NCI-H1417 (cell line): ENCODE measurements around the gene BBLN.
"Not testable (repeated sequence)": the region's sequence is repeated elsewhere in the genome, so short reads cannot be mapped to it uniquely, and the experiment has no call there.

Source experiments
- DNase-seq, 3 experiments: peaks; one replicate each; lab custom pipeline; 2025; lab: John Stamatoyannopoulos, UW

The BBLN gene

DNA sequence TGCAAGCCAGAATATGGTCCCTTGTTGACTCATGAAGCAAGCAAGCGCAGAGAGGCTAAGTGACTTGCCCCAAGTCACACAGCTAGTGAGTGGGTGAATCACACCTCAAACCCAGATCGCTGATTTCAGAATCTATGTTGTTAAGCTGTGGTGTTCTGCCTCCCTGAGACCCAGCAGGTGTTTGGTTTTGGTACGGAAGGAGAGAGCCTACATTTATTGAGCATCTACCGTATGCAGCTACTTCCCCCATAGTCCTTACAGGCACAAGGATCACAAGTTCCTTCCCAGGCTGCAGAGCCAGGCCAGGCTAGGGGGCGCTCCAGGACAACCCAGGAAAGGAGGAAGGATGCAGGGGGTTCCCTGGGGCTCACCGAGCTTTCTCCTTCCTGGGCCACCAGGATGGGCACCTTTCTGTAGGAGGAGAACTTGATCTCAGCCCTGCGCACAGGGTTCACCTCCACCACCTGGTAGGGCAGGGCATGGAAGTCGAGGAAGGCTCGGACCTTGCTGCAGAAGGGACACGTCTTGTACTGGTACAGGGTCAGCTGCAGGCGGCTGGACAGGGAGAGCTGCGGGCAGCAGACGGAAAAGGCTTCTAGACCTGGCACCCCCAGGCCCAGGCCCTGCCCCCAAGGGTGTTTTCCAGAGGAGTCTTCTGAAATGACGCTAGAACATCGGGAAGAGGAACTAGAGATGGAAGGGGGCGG lies 35.0 kb upstream of the BBLN start:
- DNase-seq = peak in 1 of 3 experiments; percentile 45

DNA sequence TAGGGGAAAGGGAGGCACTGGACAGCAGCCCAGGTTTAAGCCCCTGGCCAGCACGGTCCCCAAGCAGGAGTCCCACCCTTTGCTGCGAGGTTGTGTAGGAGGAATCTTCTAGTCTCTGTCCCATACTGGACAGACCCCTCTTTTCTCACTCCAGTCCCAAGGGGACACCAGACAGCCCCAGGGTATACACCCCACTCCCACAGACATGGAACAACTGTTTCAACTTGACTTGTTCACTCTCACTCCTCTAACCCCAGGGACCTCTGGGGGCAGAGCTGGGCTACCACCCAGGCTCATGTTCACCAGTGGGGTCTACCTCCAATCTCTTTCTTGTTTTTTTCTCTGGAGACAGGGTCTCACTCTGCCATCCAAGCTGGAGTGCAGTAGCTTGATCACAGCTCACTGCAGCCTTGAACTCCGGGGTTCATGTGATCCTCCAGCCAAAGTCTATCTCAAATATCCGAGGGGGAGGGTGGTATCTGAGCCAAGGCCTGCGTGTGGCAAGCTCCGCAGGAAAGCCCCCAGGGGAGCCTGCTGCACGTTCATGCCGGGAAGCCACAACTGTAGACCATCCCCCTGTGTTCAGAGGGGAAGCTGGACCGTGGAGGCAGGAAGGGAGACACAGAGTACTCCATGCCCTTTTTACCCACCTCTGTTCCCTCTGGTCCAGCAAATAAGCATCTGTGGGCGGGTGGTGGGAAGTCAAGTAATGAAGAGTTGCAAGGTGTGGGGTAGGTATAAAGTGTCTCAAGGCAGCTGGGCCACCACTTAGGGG lies 34.3 kb upstream of the BBLN start:
- DNase-seq = no peak

DNA sequence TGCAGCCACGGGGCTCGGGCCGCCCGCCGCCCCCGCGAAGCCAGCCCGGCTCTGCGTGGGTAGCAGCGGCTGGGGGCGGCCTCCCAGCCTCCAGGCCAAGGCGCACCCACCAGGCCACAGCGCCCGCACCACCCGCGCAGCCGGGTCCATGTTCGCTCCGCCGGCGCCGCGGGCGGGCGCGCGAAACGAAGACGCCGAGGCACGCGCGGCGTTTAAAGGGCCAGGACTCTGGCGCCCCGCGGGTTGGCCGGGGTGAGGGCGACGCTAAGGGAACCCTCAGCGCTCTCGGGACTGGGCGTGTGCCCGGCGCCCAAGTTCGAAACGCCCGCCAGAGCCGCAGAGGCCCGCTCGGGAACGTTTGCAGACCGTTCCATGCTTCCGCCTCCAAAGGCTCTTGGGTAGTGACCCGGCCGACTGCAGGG lies 32.5 kb upstream of the BBLN start, which contains the start of gene PTGES2:
TSS of gene PTGES2 (minus strand) at position 162 of the 422 bp plus-strand sequence. CDS start at position 150, 12 bp downstream.
- DNase-seq = peak; percentile 78 to 96 (median 94)

GRCh38 chr9:128127990-128128835 lies 31.9 kb upstream of the BBLN start:
- peak; percentile 75 to 98 (median 97) for DNase-seq

GRCh38 chr9:128128836-128129590 lies 31.1 kb upstream of the BBLN start:
- DNase-seq = peak in 2 of 3 experiments; percentile 54 to 68

DNA sequence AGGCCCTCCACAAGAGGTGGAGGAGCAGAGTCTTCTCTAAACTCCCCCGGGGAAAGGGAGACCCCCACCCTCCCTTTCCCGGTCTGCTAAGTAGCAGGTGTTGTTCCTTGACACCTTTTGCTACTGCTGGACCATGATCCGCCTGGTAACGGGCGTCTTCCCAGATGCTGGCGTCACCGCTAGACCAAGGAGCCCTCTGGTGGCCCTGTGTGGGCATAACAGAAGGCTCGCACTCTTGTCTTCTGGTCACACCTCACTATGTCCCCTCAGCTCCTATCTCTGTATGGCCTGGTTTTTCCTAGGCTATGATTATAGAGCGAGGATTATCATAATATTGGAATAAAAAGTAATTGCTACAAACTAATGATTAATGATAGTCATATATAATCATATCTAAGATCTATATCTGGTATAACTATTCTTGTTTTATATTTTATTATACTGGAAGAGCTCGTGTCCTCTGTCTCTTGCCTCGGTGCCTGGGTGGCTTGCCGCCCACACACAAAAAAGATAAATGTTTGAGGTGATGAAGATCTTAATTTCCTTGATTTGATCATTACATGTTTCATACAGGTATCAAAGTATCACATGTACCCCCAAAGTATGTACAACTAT lies 30.0 kb upstream of the BBLN start:
- not testable (repeated sequence) for DNase-seq

GRCh38 chr9:128130651-128131050 lies 29.4 kb upstream of the BBLN start:
- not testable (repeated sequence) for DNase-seq

GRCh38 chr9:128131346-128131745 lies 28.7 kb upstream of the BBLN start:
- not testable (repeated sequence) for DNase-seq

DNA sequence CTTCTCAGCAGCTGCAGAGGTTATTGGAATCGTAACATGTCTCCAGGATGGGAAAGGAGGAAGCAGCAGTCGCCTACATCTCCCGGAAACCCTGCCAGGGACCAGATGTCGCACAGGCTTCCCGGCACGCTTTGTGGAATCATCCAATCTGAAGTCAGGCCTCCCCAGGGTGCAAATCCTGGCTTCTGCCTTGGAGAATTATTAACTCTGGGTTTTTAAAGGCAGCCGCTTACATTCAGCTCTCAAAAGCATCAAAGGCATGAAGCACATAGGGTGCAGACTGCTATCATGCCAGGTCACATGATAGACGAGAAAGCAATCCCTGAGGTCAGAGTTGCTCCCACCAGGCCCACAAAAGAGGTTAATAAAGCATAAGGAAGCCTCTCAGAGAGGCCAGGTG lies 27.9 kb upstream of the BBLN start:
- peak in 2 of 3 experiments; percentile 63 to 71 for DNase-seq

GRCh38 chr9:128135561-128135960 lies 24.5 kb upstream of the BBLN start:
- DNase-seq = not testable (repeated sequence)

DNA sequence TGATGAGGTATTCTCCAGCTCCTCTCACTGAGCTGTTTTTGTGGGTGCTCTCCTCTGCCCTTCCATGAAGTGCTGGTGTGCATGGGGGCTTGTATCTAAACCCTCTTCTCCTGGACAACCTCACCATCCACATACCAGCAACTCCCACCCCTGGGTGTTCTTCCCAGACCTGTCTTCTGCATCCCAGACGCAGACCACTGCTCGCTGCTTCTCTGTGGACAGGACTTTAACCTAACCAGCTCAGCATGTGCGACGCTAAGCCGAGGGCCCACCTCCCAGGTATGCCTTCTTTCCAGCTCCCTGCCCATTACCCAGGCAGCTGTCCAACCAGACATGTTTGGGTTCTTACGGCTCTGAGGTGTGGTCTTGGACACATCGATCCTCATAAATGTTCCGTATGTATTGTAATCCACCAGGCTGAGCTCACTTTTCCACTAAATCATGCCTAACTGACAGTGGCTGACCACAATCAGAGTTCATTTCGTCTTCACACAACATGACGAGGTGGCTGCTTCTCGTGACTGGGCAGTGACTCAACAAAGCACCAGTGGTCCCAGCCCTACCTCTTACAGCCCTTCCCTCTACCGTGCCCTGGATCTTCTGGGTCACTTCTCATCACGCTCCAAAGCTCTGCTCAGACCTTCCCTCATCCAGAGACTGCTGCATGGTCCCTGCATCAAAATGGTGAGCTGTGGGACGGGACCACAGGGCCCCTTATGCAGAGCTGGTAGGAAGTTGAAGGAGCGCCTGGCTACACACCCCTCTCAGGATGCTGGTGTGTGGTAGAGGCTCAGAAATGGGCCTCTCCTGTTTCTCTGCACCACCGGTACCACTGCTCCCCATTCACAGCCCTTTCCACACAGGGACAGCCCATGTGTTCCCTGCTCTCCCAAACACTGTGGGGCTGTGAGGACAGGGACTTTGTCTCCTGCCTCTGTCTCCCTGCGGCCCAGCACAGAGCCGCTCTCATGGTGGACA lies 23.0 kb upstream of the BBLN start:
- DNase-seq = no peak

DNA sequence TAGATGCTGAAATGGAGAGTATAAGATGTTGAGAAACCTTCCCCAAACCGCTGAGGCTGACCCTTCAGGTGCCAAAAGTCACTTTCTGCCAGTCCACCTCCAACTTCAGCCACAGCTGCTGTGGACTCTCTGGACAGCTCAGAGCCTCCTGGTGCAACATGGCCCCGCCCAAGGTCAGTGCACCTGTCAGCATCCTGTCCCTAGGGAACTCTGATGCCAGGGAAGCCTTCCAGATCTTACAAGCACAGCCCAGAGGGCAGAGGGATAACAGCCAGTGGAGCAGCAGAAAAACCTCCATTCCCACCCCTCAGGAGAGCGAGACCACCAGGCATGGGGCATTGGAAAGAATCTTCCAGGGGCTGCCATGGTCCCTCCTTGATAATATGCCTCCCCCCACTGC lies 22.1 kb upstream of the BBLN start:
- no peak for DNase-seq

GRCh38 chr9:128139621-128140020 lies 20.4 kb upstream of the BBLN start:
- no peak for DNase-seq

DNA sequence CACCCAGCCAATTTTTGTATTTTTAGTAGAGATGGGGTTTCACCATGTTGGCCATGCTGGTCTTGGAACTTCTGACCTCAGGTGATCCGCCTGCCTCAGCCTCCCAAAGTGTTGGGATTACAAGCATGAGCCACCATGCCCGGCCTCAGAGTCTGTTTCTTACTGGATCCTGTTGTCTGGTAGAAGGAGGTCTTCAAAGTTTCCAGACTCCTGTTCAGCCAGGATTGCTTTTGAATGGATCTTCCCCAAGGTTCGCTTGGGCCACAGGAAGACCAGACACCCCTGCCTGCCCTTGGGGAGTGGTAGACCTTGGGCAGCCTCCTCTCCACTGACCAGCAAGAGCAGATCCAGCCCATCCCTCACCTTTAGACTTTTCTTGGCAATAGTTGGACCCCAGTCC lies 18.5 kb upstream of the BBLN start:
- no peak for DNase-seq

GRCh38 chr9:128142061-128142460 lies 18.0 kb upstream of the BBLN start:
- DNase-seq = no peak

GRCh38 chr9:128142596-128142995 lies 17.5 kb upstream of the BBLN start:
- DNase-seq = no peak

DNA sequence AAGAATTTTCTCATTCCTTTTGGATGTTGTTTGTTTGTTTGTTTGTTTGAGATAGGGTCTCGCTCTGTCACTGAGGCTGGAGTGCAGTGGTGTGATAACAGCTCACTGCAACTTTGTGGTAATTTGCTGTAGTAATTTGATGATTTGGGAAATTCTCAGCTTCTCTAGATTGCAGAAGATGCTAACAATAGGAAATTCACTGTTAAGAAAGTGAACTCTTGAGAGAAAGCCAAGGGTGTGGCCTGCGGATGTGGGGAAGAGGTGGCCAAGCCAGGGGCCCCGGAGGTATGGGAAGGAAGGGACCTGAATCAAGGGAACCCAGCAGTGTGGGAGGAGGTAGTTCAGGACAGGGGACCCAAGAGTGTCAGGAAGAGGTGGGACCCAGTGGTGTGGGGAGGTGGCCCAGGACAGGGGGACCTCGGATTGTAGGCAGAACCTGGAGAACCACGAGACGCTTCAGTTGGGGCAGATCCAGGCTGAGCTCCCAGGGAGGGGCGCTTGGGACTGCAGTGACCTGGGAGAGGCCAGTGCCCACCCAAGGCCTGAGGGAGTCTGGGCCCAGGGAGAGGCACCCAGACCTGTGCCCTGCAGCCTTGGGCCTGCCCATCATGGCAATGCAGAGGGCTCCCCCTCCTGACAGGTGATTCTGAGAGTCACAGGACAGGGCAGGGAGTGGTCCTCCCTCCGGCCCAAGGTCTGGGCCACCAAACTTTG lies 16.4 kb upstream of the BBLN start:
- DNase-seq = no peak

- DNase-seq = no peak
These were observed 15.6 kb upstream of the BBLN start for GRCh38 chr9:128144239-128145181.
